ENCODE measurements around the gene DYNLT2. TPM values are rescaled to one million over a fixed set of nuclear protein-coding genes. Genes with fewer than 3 reads are reported as not detected.

DYNLT2 gene
- total and polyA plus RNA-seq, 7 donors = 0.46 to 2.2 (median 1.9) TPM

DNA sequence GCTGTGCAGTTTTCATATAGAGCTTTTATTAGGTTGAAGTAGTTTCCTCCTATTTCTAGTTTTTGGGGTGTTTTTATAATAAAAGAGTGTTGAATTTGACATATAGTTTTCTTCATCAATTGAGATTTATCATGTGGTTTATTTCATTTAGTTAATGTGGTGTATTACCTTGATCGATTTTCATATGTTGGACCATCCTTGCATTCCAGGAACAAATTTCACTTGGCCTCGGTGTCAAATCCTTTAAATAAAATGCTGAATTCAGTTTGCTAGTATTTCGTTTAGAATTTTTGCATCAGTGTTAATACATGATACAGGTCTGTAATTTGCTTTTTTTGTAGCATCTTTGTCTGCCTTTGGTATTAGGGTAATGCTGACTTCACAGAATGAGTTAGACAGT, 6.0 kb downstream of the DYNLT2 start:
- Histone ChIP-seq H3K27me3 (no peaks in the 10 kb centered on the region), H3K36me3 (no peaks in the 10 kb centered on the region), H3K4me3 (no peak overlapping the region), H3K9me3 (no peaks in the 10 kb centered on the region), H3K4me1 (peaks cover 0 to 8% (median 4%) of the 10 kb centered on the region in 4 donors), H3K27ac (no peak overlapping the region)
- DNase-seq = no peak
- WGBS, 2 donors = 89 to 92% methylated on average over 3 of the region's 3 CpGs
- TF ChIP-seq CTCF (IDR thresholded peaks at IDR 0.05) (no peak), EP300 (IDR thresholded peaks at IDR 0.05) (no peak), POLR2AphosphoS5 (IDR thresholded peaks at IDR 0.05) (no peak), POLR2A (IDR thresholded peaks at IDR 0.05) (no peak)
- intact Hi-C loops (cut with DNase I) = no loop called here

DNA sequence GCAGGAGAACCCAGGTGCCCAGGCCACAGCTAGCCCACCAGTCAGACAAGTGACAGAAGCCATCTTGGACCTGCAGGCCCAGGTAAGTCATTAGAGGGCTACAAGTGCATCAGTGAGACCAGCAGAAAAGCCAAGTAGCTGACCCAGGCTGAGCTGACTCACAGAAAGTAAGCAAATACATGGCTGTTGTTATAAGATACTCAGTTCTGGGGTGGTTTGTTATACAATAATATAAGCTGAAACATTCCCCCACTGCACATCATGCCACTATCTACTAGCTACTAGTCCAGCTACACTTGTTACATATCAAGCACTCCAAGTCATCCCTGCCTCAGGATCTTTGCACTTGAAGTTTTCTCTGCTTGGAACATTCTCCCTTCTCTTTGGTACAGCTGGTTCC, 10.0 kb downstream of the DYNLT2 start:
- intact Hi-C loops (cut with DNase I) = no loop called here
- H3K4me1 ChIP-seq = no peaks in the 10 kb centered on the region
- TF ChIP-seq CTCF (IDR thresholded peaks at IDR 0.05) = no peak
- TF ChIP-seq EP300 (IDR thresholded peaks at IDR 0.05) = no peak
- no peak for TF ChIP-seq POLR2AphosphoS5 (IDR thresholded peaks at IDR 0.05)
- no peak for TF ChIP-seq POLR2A (IDR thresholded peaks at IDR 0.05)

GRCh38 chr6:169738976-169739529, 12.3 kb downstream of the DYNLT2 start:
- Histone ChIP-seq H3K9me3 (no peaks in the 10 kb centered on the region), H3K36me3 (no peaks in the 10 kb centered on the region), H3K4me1 (no peaks in the 10 kb centered on the region), H3K27ac (no peak overlapping the region), H3K4me3 (no peak overlapping the region), H3K27me3 (no peaks in the 10 kb centered on the region)
- TF ChIP-seq POLR2AphosphoS5 (IDR thresholded peaks at IDR 0.05) (no peak), CTCF (IDR thresholded peaks at IDR 0.05) (no peak), POLR2A (IDR thresholded peaks at IDR 0.05) (no peak)
- no peak for DNase-seq
- intact Hi-C loops (cut with DNase I) = no loop called here
- WGBS, 2 donors = 92 to 97% methylated on average over 2 of the region's 2 CpGs

More for the DNA sequence above, 10.0 kb downstream of the DYNLT2 start:
- Histone ChIP-seq H3K36me3 (no peaks in the 10 kb centered on the region), H3K9me3 (no peaks in the 10 kb centered on the region), H3K27me3 (no peaks in the 10 kb centered on the region), H3K27ac (no peak overlapping the region), H3K4me3 (no peak overlapping the region)
- DNase-seq = no peak

DNA sequence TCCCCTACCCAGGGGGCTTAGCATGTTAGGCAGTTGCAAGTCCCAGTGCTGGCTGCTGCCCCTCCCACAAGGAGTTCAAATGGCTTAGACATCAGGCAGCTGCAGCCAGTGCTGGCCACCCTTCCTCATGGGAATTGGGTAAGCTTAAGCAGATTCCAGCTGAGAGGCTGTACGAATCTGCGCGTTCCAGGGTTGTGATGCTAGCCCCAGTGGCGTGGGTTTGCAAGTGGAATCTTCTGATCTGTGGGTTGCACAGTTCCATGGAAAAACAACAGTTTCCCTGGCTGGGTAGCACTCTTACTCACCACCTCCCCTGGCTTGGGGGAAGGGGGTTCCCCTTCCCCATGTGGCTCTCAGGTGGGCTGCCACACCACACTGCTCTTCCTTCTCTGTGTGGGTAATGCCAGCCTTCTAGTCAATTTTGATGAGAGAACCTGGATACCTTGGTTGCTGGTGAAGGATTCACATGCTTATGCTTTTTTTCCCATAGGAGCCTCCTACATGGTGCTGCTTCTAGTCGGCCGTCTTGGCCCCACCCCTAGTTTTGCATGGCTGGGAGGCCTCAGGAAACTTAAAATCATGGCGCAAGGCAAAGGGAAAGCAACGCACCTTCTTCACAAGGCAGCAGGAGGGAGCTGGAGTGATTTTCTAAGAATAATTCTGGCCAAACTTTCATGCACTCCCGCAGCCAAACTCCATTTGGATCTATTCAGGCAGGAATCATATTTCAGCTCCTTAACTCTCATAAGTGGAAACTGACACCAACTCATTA, 13.0 kb downstream of the DYNLT2 start:
- DNase-seq = no peak
- Histone ChIP-seq H3K4me1 (no peaks in the 10 kb centered on the region), H3K27me3 (no peaks in the 10 kb centered on the region), H3K9me3 (no peaks in the 10 kb centered on the region), H3K36me3 (no peaks in the 10 kb centered on the region), H3K4me3 (no peak overlapping the region), H3K27ac (no peak overlapping the region)
- intact Hi-C loops (cut with DNase I) = no loop called here
- 84 to 87% methylated on average over 9 of the region's 9 CpGs for WGBS, 2 donors
- TF ChIP-seq CTCF (IDR thresholded peaks at IDR 0.05) (no peak), EP300 (IDR thresholded peaks at IDR 0.05) (no peak), POLR2A (IDR thresholded peaks at IDR 0.05) (no peak), POLR2AphosphoS5 (IDR thresholded peaks at IDR 0.05) (no peak)
